Thyroid gland (tissue), 4 donors: Measurements from ENCODE around the gene HSD3B7. TPM values are rescaled to one million over a fixed set of nuclear protein-coding genes. Genes with fewer than 3 reads are reported as not detected.
"Not testable (repeated sequence)": the region's sequence is repeated elsewhere in the genome, so short reads cannot be mapped to it uniquely, and the experiment has no call there.

Source experiments
- DNase-seq, 2 donors: peaks; one replicate each; pipeline ENCODE4 v3.0.0-alpha.2; 2019
- H3K27ac ChIP-seq, 3 donors: fragments of 200-600 bp; sonication (generic); 1 replicate in 2 of 3; 2 replicates in 1 of 3; pipeline ENCODE4 v1.5.1; 2016 to 2019; ENCODE audit warnings: mild to moderate bottlenecking in 1 of 3, moderate library complexity in 1 of 3
- H3K27me3 ChIP-seq: fragments of 200-600 bp; sonication (generic); one replicate; pipeline ENCODE4 v1.5.1; 2019
- H3K36me3 ChIP-seq, 2 donors: fragments of 200-600 bp; sonication (generic); one replicate each; pipeline ENCODE4 v1.5.1; 2016 to 2019
- H3K4me1 ChIP-seq, 2 donors: fragments of 200-600 bp; sonication (generic); one replicate each; pipeline ENCODE4 v1.5.1; 2017 to 2019
- H3K4me3 ChIP-seq, 3 donors: fragments of 200-600 bp; sonication (generic); replicated peaks in 1 of 3; 1 replicate in 2 of 3; 2 replicates in 1 of 3; pipeline ENCODE4 v1.5.1; 2016; ENCODE audit warnings: mild to moderate bottlenecking in 1 of 3
- H3K9me3 ChIP-seq: fragments of 200-600 bp; sonication (generic); one replicate; pipeline ENCODE4 v1.5.1; 2017
- POLR2A ChIP-seq, 2 donors: fragments of 450-650 bp; IDR thresholded peaks; one replicate each; pipeline ENCODE4 v1.6.1; 2017; ENCODE audit warnings: antibody characterized with exemption in 2 of 2, mild to moderate bottlenecking in 2 of 2, moderate library complexity in 1 of 2
- WGBS, 2 donors: methylation state at CpG; one replicate each; pipeline ENCODE4 v1.1.5; 2017; 5-methylcytosine and 5-hydroxymethylcytosine counted together
- intact Hi-C: fragments of 100-400 bp; cut with DNase I; formaldehyde crosslinking; loops from one replicate; pipeline ENCODE4 v1.15.1; 2023
- total RNA-seq, 4 donors: library from RNA; depleted of rRNA; stranded (reverse); fragments of >200 nt; gene quantifications; one replicate each; pipeline ENCODE4 v1.2.3, GENCODE V29; 2016
- TF ChIP-seq, protein P1 (sequence below), 6 experiments: fragments of 200-600 bp in 3 of 6; fragments of 450-650 bp in 3 of 6; sonication (generic) in 3 of 6; IDR thresholded peaks; one replicate each; pipeline ENCODE4 v1.5.1; 2016 to 2019; ENCODE audit warnings: antibody characterized with exemption in 6 of 6, mild to moderate bottlenecking in 2 of 6, inconsistent platforms in 1 of 6, moderate library complexity in 1 of 6

The HSD3B7 gene
- total RNA-seq: 10 to 100 TPM in 2 of 4 donors, 1 to 10 TPM in 2; 4.0 to 13.8 (median 10.9) TPM

- Histone ChIP-seq H3K4me1 (peaks cover 8 to 12% of the 10 kb centered on the region in 2 donors), H3K27ac (peak within 1 kb of the TSS in 1 of 3 donors; percentile 31), H3K27me3 (no peaks in the 10 kb centered on the region), H3K4me3 (peak within 1 kb of the TSS in 2 of 3 donors; percentile 6 to 27), H3K36me3 (peaks cover 29 to 31% of the 10 kb centered on the region in 2 donors), H3K9me3 (no peaks in the 10 kb centered on the region)
- TF ChIP-seq, protein P1, sequence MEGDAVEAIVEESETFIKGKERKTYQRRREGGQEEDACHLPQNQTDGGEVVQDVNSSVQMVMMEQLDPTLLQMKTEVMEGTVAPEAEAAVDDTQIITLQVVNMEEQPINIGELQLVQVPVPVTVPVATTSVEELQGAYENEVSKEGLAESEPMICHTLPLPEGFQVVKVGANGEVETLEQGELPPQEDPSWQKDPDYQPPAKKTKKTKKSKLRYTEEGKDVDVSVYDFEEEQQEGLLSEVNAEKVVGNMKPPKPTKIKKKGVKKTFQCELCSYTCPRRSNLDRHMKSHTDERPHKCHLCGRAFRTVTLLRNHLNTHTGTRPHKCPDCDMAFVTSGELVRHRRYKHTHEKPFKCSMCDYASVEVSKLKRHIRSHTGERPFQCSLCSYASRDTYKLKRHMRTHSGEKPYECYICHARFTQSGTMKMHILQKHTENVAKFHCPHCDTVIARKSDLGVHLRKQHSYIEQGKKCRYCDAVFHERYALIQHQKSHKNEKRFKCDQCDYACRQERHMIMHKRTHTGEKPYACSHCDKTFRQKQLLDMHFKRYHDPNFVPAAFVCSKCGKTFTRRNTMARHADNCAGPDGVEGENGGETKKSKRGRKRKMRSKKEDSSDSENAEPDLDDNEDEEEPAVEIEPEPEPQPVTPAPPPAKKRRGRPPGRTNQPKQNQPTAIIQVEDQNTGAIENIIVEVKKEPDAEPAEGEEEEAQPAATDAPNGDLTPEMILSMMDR (IDR thresholded peaks at IDR 0.05): peak; percentile 86 to 95 (median 92)
- TF ChIP-seq POLR2A (IDR thresholded peaks at IDR 0.05): no peak
- 33 to 56% methylated on average over 13 to 18 of the region's 24 CpGs for WGBS, 2 donors
- intact Hi-C loops: loop anchor here (2.0 to 10.0 kb wide), 4 partner anchors 160 to 880 kb away; partner anchors contain the start of gene ZNF843
- peak; percentile 83 to 89 for DNase-seq
Measured at GRCh38 chr16:30984669-30985400, at the start of gene HSD3B7. TSS of gene HSD3B7 (plus strand) at chr16:30985207. CDS start at chr16:30985659, 452 bp downstream.

DNA sequence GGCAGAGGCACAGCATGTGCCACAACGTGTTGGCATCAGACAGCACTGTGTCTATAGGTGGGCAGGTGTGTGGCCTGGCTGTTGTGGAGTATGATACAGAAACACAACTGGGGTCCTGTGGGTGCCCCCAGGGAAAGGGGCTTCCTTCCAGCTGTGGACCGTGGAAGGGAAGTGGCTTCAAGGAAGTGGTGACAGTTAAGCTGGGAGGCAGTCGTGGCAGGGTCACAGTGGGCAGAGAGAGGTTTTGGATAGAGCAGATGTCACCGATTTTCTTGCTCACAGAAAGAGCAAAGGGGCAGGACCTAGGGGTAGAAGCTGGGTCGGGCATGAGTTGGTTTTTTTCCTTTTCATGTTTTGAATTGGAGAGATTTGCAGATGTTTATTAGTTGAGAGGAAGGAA, 47.3 kb upstream of the HSD3B7 start:
- Histone ChIP-seq H3K9me3 (no peaks in the 10 kb centered on the region), H3K27ac (no peak overlapping the region), H3K27me3 (no peaks in the 10 kb centered on the region), H3K4me1 (peaks cover 4 to 10% of the 10 kb centered on the region in 2 donors), H3K36me3 (peaks cover 0 to 4% of the 10 kb centered on the region in 2 donors), H3K4me3 (no peak overlapping the region)
- 67 to 68% methylated on average over 5 of the region's 5 CpGs for WGBS, 2 donors
- TF ChIP-seq, protein P1 (IDR thresholded peaks at IDR 0.05): no peak
- no peak for TF ChIP-seq POLR2A (IDR thresholded peaks at IDR 0.05)
- intact Hi-C loops: no loop called here
- DNase-seq: no peak

DNA sequence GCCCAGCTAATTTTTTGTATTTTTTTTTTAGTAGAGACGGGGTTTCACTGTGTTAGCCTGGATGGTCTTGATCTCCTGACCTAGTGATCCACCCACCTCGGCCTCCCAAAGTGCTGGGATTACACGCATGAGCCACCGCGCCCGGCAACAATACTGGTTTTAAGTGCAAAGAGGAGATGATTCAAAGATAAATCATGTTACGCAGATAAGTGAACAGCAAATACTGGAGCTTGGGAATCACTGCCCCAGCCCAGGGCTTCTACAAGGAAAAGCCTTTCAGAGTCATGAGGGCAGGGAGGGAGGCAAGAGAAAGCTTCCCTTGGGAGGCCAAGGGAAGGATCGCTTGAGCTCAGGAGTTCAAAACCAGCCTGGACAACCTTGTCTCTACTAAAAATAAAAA, 45.4 kb upstream of the HSD3B7 start:
- intact Hi-C loops, H3K27me3 ChIP-seq, H3K4me3 ChIP-seq, H3K4me1 ChIP-seq, H3K27ac ChIP-seq, DNase-seq, H3K9me3 ChIP-seq, H3K36me3 ChIP-seq: not testable (repeated sequence)
- 95% methylated on average over 8 of the region's 8 CpGs for WGBS, 2 donors

DNA sequence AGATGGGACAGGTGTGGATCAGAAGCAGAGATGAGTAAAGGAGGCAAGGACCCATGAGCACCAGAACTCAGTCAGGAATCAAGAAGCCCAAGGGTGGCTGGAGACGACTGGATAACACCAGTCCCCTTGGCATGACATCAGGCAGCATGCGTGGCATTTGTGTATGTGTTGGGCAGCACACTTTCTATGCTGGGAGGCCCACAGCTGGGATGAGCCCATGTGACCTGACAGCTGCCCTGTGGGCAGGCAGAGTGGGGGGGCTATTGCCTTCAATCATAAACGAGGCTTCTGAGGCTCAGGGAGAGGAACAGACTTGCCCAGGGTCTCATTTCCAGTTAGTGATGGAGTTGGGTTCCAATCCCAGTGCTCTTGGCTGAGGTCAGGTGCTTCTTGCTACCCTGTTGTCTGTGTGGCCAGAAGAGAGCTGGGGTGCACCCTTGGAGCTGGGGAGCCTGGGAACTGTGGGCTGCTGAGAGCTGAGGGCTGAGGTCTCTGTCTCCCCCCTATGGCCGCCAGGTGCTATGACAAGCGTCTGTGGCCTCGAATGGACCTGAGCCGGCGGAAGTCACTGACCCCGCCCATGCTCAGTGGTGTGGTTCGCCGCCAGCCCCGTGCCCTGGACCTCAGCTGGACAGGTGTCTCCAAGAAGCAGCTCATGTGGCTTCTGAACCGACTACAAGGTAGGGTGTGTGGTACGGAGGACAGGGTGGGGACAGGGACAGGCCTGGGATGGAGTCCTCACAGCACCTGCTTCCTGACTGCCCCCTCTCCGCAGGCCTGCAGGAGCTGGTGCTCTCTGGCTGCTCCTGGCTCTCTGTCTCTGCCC, 43.2 kb upstream of the HSD3B7 start:
- Histone ChIP-seq H3K36me3 (peaks cover 0 to 11% of the 10 kb centered on the region in 2 donors), H3K9me3 (no peaks in the 10 kb centered on the region), H3K4me1 (peaks cover 4 to 10% of the 10 kb centered on the region in 2 donors), H3K4me3 (no peak overlapping the region), H3K27ac (no peak overlapping the region), H3K27me3 (no peaks in the 10 kb centered on the region)
- TF ChIP-seq POLR2A (IDR thresholded peaks at IDR 0.05): no peak
- TF ChIP-seq, protein P1 (IDR thresholded peaks at IDR 0.05): peak; percentile 55 to 97 (median 78)
- 24 to 62% methylated on average over 3 to 13 of the region's 15 CpGs for WGBS, 2 donors
- peak; percentile 82 to 86 for DNase-seq
- intact Hi-C loops: no loop called here

GRCh38 chr16:30942426-30942806, 42.6 kb upstream of the HSD3B7 start:
- Histone ChIP-seq H3K4me3 (no peak overlapping the region), H3K36me3 (peaks cover 0 to 11% of the 10 kb centered on the region in 2 donors), H3K9me3 (no peaks in the 10 kb centered on the region), H3K4me1 (peaks cover 4 to 10% of the 10 kb centered on the region in 2 donors), H3K27me3 (no peaks in the 10 kb centered on the region), H3K27ac (no peak overlapping the region)
- 79 to 93% methylated on average over 4 of the region's 4 CpGs for WGBS, 2 donors
- intact Hi-C loops: no loop called here
- TF ChIP-seq POLR2A (IDR thresholded peaks at IDR 0.05): no peak
- TF ChIP-seq, protein P1 (IDR thresholded peaks at IDR 0.05): no peak
- no peak for DNase-seq
